Stomach smooth muscle (tissue), 2 donors: ENCODE data around the gene BORCS6.
A peak's percentile ranks its signal among the peaks of the same experiment; 100 is the strongest.
"Not testable (repeated sequence)": the region's sequence is repeated elsewhere in the genome, so short reads cannot be mapped to it uniquely, and the experiment has no call there.

ENCODE experiments used
- H3K27ac ChIP-seq: one replicate; pipeline ENCODE4 v1.7.0; 2013; ENCODE audit warnings: mild to moderate bottlenecking, low read length, inconsistent platforms
- H3K27me3 ChIP-seq, 2 donors: one replicate each; pipeline ENCODE4 v1.7.0; 2013; ENCODE audit warnings: low read length in 2 of 2; ENCODE audit not compliant: insufficient read depth in 2 of 2, control insufficient read depth in 1 of 2
- H3K36me3 ChIP-seq, 2 donors: one replicate each; pipeline ENCODE4 v1.7.0; 2013; ENCODE audit warnings: low read length in 2 of 2; ENCODE audit not compliant: control insufficient read depth in 2 of 2, insufficient read depth in 2 of 2
- H3K4me1 ChIP-seq: one replicate; pipeline ENCODE4 v1.7.0; 2013; ENCODE audit warnings: low read length; ENCODE audit not compliant: control insufficient read depth, insufficient read depth
- H3K4me3 ChIP-seq, 2 donors: one replicate each; pipeline ENCODE4 v1.7.0; 2013; ENCODE audit warnings: low read length in 2 of 2
- H3K9ac ChIP-seq, 2 donors: one replicate each; pipeline ENCODE4 v1.7.0; 2013; ENCODE audit warnings: low read length in 2 of 2, mild to moderate bottlenecking in 1 of 2
- H3K9me3 ChIP-seq, 2 donors: one replicate each; pipeline ENCODE4 v1.7.0; 2013; ENCODE audit warnings: low read length in 2 of 2; ENCODE audit not compliant: control insufficient read depth in 2 of 2
- donor health status: healthy.
- donor health status: Pancreatic carcinoma.

Gene BORCS6

GRCh38 chr17:8224891-8225812 lies 35.2 kb upstream of the BORCS6 start:
- H3K27me3 ChIP-seq, result no peaks in the 10 kb centered on the region
- peak overlapping the region; percentile 6 for H3K27ac ChIP-seq
- peaks cover 34% of the 10 kb centered on the region for H3K4me1 ChIP-seq
- no peaks in the 10 kb centered on the region for H3K9me3 ChIP-seq
- peaks cover 26 to 29% of the 10 kb centered on the region in 2 donors for H3K36me3 ChIP-seq
- no peak overlapping the region for H3K9ac ChIP-seq
- H3K4me3 ChIP-seq, result no peak overlapping the region

- Histone ChIP-seq H3K9ac (peak overlapping the region; percentile 92 to 94), H3K4me1 (peaks cover 34% of the 10 kb centered on the region), H3K4me3 (peak overlapping the region; percentile 91 to 98), H3K27ac (peak overlapping the region; percentile 99), H3K9me3 (no peaks in the 10 kb centered on the region), H3K27me3 (no peaks in the 10 kb centered on the region), H3K36me3 (peaks cover 10 to 13% of the 10 kb centered on the region in 2 donors)
These were observed 33.6 kb upstream of the BORCS6 start for GRCh38 chr17:8223356-8224126.

DNA sequence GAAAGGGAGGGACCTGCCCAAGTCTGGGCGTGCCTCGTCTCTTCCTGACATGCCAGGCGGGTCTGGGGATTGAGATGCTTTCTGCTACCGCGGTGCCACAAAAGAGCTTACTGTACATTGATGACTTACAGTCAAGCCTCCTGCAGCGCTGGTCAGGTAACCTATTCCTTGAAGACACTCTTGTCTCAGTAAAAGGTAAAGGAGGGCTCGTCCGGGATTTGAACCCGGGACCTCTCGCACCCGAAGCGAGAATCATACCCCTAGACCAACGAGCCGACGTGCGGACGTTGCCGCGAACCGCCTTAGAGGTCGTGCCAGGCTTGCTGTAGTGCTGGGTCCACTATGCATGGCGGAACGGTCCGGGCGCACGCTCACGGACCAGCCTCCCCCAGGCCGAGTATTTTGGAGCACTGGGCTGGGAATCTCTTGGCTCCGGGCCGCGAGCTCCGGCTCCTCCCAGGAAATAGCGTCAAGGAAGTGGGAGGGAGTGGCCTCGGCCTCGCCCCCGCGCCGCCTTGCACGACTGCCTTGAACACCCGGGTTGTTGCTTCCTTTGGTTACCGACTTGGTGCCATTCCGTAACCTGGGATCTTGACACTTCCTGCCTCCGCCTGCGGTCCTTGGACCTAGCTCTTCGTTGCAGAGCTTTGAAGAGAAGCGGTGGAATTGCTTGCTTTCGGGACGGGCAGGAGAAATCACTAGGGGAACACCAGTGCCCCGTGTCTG lies 32.8 kb upstream of the BORCS6 start:
- peak overlapping the region; percentile 91 to 98 for H3K4me3 ChIP-seq
- peaks cover 3 to 5% of the 10 kb centered on the region in 2 donors for H3K36me3 ChIP-seq
- H3K4me1 ChIP-seq, result peaks cover 34% of the 10 kb centered on the region
- peak overlapping the region; percentile 99 for H3K27ac ChIP-seq
- peak overlapping the region; percentile 92 to 94 for H3K9ac ChIP-seq
- H3K9me3 ChIP-seq, result no peaks in the 10 kb centered on the region
- no peaks in the 10 kb centered on the region for H3K27me3 ChIP-seq

DNA sequence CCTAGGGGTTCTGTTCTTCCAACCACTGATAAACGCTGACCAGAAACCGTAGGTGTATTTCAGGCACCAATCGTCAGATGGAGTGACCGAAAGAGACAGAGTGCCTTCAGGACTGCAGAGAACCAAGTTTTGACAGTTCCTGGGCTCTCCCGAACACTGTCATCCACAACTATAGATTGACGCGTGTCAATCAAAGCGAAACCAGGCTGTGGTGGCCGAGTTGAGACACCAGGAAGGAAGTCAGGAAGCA lies 32.3 kb upstream of the BORCS6 start:
- Histone ChIP-seq H3K27me3 (no peaks in the 10 kb centered on the region), H3K4me3 (peak overlapping the region; percentile 91 to 98), H3K36me3 (peaks cover 0 to under 1% of the 10 kb centered on the region in 2 donors), H3K9ac (peak overlapping the region; percentile 92 to 94), H3K9me3 (no peaks in the 10 kb centered on the region), H3K4me1 (peaks cover 34% of the 10 kb centered on the region), H3K27ac (peak overlapping the region; percentile 99)

- Histone ChIP-seq H3K9ac (peak overlapping the region; percentile 92 to 94), H3K36me3 (no peaks in the 10 kb centered on the region), H3K4me1 (peaks cover 31% of the 10 kb centered on the region), H3K9me3 (no peaks in the 10 kb centered on the region), H3K27ac (peak overlapping the region; percentile 99), H3K4me3 (peak overlapping the region; percentile 91 to 98), H3K27me3 (no peaks in the 10 kb centered on the region)
These were observed 31.8 kb upstream of the BORCS6 start for GRCh38 chr17:8221663-8222379.

DNA sequence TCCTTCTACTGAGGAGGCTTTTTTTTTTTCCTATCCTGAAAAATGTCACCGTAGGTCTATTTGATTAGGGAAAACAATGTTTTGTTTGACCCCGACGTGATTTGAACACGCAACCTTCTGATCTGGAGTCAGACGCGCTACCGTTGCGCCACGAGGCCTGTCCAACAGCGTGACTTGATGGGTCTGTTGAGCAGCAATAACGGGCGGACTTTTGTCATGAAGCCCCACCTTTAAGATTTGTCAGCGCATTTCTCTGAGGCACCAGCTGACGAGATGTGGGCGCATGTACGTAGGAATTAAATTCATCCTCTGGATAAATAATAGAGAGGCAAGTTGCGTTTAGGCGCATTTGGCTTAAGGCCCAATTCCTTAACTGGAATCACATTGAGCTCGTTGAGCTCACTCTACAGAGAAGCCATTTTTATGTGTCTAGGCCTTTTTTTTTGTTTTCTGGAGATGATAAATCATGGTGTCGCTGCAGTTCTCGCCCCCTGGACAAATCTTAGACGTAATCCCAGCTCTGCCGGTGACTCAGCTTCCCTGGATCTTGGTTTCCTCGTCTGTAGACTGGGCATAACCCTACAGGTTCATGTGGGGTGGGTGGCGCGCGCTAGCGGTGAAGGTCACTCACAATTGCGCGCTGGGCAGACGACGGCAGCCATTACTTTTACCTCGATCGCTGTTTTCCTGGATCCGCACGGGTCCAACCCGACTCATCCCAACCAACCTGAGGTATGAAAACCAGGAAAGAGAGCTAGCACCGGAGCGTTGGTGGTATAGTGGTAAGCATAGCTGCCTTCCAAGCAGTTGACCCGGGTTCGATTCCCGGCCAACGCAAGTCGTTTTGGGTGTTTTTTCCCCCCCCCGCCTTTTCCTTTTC lies 31.0 kb upstream of the BORCS6 start:
- H3K36me3 ChIP-seq, result no peaks in the 10 kb centered on the region
- peak overlapping the region; percentile 91 to 98 for H3K4me3 ChIP-seq
- peak overlapping the region; percentile 92 to 94 for H3K9ac ChIP-seq
- no peaks in the 10 kb centered on the region for H3K9me3 ChIP-seq
- H3K27ac ChIP-seq, result peak overlapping the region; percentile 99
- no peaks in the 10 kb centered on the region for H3K27me3 ChIP-seq
- peaks cover 27% of the 10 kb centered on the region for H3K4me1 ChIP-seq

DNA sequence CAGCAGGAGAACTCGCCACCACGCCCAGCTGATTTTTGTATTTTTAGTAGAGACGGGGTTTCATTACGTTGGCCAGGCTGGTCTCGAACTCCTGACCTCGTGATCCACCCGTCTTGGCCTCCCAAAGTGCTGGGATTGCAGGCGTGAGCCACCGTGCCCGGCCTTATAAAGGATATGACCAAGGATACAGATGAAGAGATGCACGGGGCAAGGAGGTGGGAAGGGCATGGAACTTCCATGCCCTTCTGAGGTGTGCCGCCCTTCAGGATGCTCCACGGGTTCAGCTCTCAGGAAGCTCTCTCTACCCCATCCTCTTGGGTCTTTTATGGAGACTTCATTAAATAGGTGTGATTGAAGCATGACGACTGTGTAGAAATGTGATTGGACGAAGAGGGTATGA lies 24.0 kb upstream of the BORCS6 start:
- peaks cover 13% of the 10 kb centered on the region for H3K4me1 ChIP-seq
- not testable (repeated sequence) for H3K4me3 ChIP-seq, H3K36me3 ChIP-seq, H3K9me3 ChIP-seq, H3K9ac ChIP-seq, H3K27ac ChIP-seq, H3K27me3 ChIP-seq

GRCh38 chr17:8212312-8213180 lies 22.6 kb upstream of the BORCS6 start:
- H3K4me1 ChIP-seq, result peaks cover 13% of the 10 kb centered on the region
- no peak overlapping the region for H3K9ac ChIP-seq
- H3K36me3 ChIP-seq, result no peaks in the 10 kb centered on the region
- H3K27ac ChIP-seq, result no peak overlapping the region
- H3K27me3 ChIP-seq, result no peaks in the 10 kb centered on the region
- H3K9me3 ChIP-seq, result no peaks in the 10 kb centered on the region
- no peak overlapping the region for H3K4me3 ChIP-seq
